ENCODE measurements around the gene IL10RB.

- TF ChIP-seq POLR2A (IDR thresholded peaks at IDR 0.05) (no peak), CTCF (IDR thresholded peaks at IDR 0.05) (peak in 1 of 3 experiments; percentile 9), POLR2AphosphoS5 (IDR thresholded peaks at IDR 0.05; ENCODE audit: insufficient read depth in 1 of 2, low read depth in 1 of 2) (no peak)
Measured at GRCh38 chr21:33265664-33266049, 510 bp upstream of the IL10RB start.

Measured in vagina (tissue), 2 donors.